Measurements from ENCODE around the gene DUSP16.

GRCh38 chr12:12527820-12528296 is 34.8 kb downstream of the DUSP16 start:
- TF ChIP-seq, protein P1, sequence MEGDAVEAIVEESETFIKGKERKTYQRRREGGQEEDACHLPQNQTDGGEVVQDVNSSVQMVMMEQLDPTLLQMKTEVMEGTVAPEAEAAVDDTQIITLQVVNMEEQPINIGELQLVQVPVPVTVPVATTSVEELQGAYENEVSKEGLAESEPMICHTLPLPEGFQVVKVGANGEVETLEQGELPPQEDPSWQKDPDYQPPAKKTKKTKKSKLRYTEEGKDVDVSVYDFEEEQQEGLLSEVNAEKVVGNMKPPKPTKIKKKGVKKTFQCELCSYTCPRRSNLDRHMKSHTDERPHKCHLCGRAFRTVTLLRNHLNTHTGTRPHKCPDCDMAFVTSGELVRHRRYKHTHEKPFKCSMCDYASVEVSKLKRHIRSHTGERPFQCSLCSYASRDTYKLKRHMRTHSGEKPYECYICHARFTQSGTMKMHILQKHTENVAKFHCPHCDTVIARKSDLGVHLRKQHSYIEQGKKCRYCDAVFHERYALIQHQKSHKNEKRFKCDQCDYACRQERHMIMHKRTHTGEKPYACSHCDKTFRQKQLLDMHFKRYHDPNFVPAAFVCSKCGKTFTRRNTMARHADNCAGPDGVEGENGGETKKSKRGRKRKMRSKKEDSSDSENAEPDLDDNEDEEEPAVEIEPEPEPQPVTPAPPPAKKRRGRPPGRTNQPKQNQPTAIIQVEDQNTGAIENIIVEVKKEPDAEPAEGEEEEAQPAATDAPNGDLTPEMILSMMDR (conservative IDR thresholded peaks at IDR 0.05; ENCODE audit: low read depth in 2 of 2), result no peak
- TF ChIP-seq ZNF114 (CRISPR knock-in tag; IDR thresholded peaks at IDR 0.05) (no peak), EZH2 (IDR thresholded peaks at IDR 0.05; ENCODE audit: low read depth, unreplicated experiment) (no peak), EZH2phosphoT487 (IDR thresholded peaks at IDR 0.05; ENCODE audit: unreplicated experiment) (no peak), POLR2AphosphoS5 (IDR thresholded peaks at IDR 0.05; ENCODE audit: low read depth) (no peak)

Data from GM23338 (cell line).